CD4-positive, alpha-beta T cell treated with Interleukin-12 subunit alpha and Interleukin-12 subunit beta, for 1 hour (primary cell): ENCODE results near the gene PPP1R12C.
"Not testable (repeated sequence)": the region's sequence is repeated elsewhere in the genome, so short reads cannot be mapped to it uniquely, and the experiment has no call there.

Source experiments
- DNase-seq: peaks from one replicate; pipeline ENCODE4 v3.0.0-alpha.2; 2020

Gene PPP1R12C

GRCh38 chr19:55070466-55071128 is 46.8 kb downstream of the PPP1R12C start:
- no peak for DNase-seq

DNA sequence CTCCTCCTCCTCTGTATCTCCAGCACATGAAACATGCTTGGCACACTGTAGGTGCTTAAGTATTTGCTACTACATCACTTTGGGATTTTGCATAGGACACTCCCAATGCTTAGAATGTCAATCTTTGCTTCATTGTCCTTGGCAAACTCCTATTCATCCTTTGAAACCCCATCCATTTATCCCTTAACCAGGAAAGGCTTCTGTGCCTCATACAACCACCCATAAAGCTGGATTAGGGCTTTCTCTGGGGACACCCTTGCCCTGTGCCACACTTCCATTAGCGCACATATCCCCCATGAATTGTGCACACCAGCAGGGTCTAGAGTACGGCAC is 47.6 kb downstream of the PPP1R12C start:
- DNase-seq, result no peak

GRCh38 chr19:55068950-55069864 is 48.2 kb downstream of the PPP1R12C start:
- no peak for DNase-seq

- no peak for DNase-seq
These were observed 49.6 kb downstream of the PPP1R12C start for GRCh38 chr19:55067869-55068268.

DNA sequence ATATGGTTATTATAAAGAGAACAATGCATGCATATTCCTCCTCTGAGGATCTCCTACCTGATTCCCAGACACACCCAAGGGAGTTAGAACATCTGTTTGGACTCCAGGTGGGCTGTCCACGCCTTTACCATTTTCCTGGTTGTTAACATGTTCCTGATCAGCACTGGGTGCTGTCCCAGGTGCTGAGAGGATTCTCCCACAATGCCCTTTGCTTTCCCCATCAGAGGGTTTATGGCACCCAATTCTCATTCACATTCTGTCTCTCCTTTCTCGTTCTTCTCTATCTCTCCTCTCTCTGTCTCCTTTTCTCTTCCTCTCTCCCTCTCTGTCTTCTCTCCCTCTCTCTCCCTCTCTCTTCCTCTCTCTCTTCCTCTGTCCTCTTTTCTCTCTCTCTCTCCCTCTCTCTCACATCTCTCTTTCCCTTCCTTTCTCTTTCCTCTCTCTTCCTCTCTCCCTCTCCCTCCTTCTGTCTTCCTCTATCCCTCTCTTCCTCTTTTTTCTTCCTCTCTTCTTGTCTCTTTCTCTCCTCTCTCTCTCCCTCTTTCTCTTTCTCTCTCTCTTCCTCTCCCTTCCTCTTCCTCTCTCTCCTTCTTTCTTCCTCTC is 51.2 kb downstream of the PPP1R12C start:
- no peak for DNase-seq

- DNase-seq, result not testable (repeated sequence)
These were observed 51.9 kb downstream of the PPP1R12C start for GRCh38 chr19:55065516-55065915.

- DNase-seq, result no peak
These were observed 54.0 kb downstream of the PPP1R12C start for GRCh38 chr19:55063492-55063843.

DNA sequence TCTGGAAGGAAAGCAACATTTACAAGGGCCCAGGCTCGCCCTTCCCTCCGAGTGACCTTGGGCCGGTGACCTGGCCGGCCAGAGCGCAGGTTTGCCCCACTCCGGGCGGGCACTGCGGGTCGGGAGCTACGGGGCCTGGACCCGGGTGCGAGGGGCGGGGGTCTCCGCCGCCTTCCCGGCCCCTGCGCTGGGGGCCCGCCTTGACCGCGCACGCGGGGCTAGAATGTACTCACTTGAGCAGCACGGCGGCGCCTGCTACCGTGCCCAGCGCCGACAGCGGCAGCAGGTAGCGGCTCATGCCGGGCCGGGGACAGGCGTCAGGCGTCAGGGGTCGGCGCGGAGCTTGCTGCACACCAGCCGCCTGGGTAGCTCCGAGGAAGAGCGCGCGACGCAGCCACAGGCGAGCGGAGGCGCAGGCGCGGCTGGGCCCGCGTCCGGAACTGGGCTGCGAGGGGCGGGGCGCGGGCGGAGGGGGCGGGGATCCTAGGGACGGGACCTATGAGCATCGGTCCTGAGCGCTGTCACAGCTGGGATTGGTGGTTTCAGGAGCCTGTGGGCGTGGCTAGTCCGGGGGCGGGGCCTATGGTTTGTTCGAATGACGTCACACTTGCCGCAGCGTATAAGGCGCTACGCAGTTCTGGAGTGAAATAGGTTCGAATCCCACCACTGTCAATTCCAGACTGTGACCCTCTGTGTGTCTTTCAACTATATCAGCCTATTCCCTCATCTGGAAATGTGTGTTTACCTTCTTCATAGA is 54.5 kb downstream of the PPP1R12C start, which contains the start of gene RDH13:
TSS of gene RDH13 (minus strand) at position 414 of the 757 bp plus-strand sequence. CDS start at position 298, 116 bp downstream.
- peak; percentile 99 for DNase-seq

- not testable (repeated sequence) for DNase-seq
These were observed 57.1 kb downstream of the PPP1R12C start for GRCh38 chr19:55060287-55060686.

DNA sequence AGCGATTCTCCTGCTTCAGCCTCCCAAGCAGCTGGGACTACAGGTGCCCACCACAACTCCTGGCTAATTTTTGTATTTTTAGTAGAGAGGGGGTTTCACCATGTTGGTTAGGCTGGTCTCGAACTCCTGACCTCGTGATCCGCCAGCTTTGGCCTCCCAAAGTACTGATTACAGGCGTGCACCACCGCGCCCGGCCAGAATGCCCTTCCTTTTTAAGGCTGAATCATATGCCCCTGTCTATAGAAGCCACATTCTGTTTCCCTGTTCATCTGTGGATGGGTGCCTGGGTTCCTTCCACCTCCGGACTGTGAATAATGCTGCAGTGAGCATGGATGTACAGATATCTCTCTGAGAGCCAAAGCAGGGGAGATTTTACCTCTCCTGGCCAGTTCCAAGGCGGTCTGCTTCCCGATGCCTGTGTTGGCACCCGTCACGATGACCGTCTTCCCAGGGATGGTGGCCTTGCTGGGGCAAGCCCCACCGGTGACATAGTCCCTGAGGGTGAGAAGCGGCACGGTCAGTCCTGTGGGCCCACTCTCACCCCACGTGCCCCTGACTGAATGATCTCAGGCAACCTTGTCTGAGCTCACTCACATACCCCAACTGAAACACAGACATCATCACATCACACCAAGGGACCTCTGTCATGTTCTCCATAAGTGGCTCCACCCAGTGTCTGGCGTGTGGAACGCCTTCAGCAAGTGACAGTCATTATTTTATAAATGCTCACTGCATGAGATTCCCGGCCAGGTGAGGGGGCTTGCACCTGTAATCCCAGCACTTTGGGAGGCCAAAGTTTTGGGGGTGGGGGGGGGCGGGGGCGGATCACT is 58.4 kb downstream of the PPP1R12C start:
- DNase-seq, result no peak

GRCh38 chr19:55056827-55057226 is 60.6 kb downstream of the PPP1R12C start:
- no peak for DNase-seq

- no peak for DNase-seq
These were observed 63.7 kb downstream of the PPP1R12C start for GRCh38 chr19:55053735-55054134.

DNA sequence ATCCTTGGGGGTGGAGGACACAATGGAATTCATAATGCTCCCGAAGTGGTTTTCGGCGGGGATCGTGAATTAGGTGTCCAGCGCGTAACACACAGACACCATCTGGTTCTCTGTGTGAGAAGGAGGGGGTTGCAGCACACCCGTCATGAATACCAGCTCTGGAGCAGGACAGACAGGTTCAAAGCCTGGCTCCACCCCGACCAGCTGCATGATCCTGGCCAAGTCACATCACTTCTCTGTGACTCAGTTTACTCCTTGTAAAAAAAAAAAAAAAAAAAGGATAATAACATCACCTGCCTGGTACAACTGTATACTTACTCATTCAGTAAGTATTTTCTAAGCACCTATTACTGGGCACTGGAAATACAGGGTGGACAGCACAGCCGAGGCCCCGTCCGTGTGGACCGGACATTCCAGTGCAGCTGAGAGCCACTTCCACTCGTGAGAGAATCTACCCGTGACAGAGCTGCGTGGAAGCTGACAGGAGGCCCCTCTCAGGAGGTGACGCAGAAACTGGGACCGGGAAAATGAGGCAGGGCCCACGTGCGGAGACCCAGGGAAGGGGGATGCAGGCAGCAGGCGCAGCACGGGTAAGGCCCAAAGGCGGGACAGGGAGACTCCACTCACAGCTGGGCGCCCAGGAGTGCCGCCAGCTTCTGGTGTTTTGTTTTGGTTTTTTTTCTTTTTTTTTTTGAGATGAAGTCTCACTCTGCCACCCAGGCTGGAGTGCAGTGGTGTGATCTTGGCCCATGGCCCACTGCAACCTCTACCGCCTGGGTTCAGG is 66.5 kb downstream of the PPP1R12C start:
- DNase-seq, result no peak

DNA sequence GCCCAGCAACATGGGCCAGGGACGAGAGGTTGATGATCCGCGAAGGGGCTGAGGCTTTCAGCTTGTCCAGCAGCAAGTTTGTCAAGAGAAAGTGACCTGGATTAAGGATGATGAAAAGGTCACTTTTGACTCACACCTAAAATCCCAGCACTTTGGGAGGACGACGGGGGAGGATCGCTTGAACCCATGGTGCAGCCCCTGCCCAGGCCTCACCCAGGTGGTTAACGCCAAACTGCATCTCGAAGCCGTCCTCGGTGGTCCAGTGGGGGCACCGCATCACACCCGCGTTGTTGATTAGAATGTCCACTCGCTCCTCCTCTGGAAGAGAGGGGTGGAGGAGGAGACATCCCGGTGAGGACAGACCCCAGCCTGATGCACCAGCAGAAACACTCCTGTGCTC is 69.0 kb downstream of the PPP1R12C start:
- DNase-seq, result no peak

DNA sequence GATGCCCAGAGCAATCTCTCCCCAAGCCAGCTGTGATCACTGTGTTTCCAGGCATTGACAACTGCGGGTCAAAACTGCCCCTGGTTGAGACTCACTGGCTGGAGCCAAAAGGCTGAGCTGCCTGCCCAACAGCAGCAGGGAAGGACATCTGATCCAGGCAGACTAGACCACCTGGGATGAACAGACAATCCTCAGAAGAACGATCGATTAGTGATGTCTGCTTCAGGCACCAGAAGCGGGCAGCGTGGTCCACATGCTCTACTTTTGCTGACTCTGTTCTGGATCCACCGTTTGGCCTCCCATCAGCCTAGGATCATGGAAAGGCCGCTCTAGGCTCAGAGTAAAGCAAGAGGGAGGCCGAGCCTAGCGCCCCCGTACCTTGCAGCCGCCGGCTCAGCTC is 69.5 kb downstream of the PPP1R12C start:
- DNase-seq, result no peak

GRCh38 chr19:55046975-55047622 is 70.3 kb downstream of the PPP1R12C start:
- no peak for DNase-seq

DNA sequence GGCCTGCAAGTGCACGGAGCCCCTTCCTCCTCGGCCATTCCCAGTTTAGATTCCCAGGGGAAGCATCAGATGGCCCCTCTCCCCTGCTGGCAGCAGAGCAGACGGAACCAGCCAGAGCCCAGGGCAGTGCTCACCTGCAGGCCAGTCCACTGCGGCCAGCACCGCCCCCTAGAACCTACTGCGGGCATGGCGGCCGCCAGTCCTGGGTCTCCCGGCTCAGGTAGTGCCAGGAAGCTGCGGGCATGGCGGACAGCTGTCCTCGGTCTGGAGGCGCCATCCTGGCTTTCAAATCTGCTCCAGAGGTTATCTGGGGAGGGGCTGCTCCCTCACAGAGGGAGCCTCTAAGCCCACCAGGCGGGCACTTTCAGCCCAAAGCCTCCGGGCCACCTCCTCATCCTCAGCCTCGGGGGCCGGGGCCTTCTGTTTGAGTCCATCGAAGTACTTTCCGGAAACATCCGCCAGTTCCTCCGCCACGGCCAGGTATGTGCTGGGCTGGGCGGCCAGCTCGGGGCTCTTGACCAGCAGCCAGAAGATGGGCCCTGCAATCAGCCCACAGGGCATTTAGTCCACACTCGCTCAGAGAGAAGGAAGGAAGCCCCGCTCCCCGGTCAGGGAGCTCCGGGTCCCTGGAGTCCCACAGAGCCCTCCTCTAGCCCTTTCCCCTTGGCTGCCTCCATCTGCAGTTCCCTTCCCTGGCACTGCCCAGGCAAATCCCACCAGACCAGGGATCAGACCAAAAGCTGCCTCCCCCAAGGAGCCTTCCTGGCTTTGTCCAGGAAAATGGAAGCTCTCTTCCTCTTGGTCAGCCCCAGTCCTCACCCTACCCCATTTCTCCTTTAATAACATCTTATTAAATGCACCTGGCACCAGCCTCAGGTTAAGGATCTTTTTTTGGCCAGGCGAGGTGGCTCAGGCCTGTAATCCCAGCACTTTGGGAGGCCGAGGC is 72.4 kb downstream of the PPP1R12C start:
- DNase-seq, result no peak

DNA sequence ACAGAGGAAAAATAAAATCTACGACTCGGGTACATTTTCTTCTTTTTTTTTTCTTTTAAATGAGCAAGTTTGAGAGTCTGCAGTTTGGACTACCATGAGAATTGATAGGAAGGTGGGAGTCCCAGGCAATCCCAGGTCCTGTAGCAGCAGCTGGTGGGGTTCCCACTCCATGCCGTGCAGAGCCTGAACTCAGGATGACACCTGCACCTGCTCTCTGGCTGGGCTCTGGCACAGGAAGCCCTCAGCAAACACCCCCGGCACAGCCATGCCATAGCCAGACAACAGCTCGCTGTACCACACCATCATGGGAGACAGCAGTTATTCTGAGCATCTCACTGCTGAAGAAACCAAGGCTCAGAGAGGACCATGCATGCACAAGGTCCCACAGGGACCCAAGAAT is 73.2 kb downstream of the PPP1R12C start:
- no peak for DNase-seq

DNA sequence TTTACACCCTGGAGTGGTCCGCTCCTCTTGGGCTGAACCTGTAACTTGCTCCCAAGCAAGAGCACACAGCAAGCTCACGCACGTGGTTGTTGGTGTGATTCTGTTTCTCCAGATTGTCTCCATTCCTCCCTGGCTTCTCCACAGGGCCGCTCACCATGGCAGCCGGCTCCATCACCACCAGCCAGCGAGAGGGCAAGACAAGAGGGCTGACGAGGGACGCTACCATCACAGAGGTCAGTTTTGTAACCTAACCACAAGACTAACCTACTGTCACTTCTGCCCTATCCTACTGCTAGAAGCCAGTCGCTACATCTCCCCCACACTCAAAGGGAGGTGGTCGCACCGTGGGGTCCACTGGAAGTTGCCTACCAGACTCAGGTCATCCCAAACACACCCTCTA is 74.7 kb downstream of the PPP1R12C start:
- no peak for DNase-seq

GRCh38 chr19:55042344-55042678 is 75.1 kb downstream of the PPP1R12C start:
- DNase-seq, result no peak
